Prostate gland (tissue), 2 donors: ENCODE measurements around the gene CRB1. TPM values are rescaled to one million over a fixed set of nuclear protein-coding genes. Genes with fewer than 3 reads are reported as not detected.

Source experiments
- DNase-seq: peaks from one replicate; pipeline ENCODE4 v3.0.0-alpha.2; 2019; ENCODE audit warnings: low spot score
- H3K27ac ChIP-seq, 2 donors: fragments of 200-600 bp; sonication (generic); 2 replicates each; pipeline ENCODE4 v1.5.1; 2017 to 2019
- H3K27me3 ChIP-seq: fragments of 200-600 bp; sonication (generic); replicated peaks from 2 replicates; pipeline ENCODE4 v1.5.1; 2019; ENCODE audit not compliant: insufficient read depth
- H3K36me3 ChIP-seq, 2 donors: fragments of 200-600 bp; sonication (generic); 1 replicate in 1 of 2; 2 replicates in 1 of 2; pipeline versions ENCODE4 v1.5.1 to v1.8.1; 2017 to 2019
- H3K4me1 ChIP-seq: fragments of 200-600 bp; sonication (generic); replicated peaks from 2 replicates; pipeline ENCODE4 v1.5.1; 2019
- H3K4me3 ChIP-seq, 2 donors: fragments of 200-600 bp; sonication (generic); 2 replicates each; pipeline ENCODE4 v1.5.1; 2017 to 2019
- H3K9me3 ChIP-seq: fragments of 200-600 bp; sonication (generic); 2 replicates; pipeline ENCODE4 v1.5.1; 2017
- POLR2A ChIP-seq: fragments of 450-650 bp; IDR thresholded peaks from one replicate; pipeline ENCODE4 v1.6.1; 2016; ENCODE audit warnings: antibody characterized with exemption, mild to moderate bottlenecking
- POLR2AphosphoS5 ChIP-seq: sonication (generic); formaldehyde crosslinking; IDR thresholded peaks from one replicate; pipeline ENCODE4 v1.6.1; 2017; ENCODE audit warnings: antibody characterized with exemption
- WGBS: methylation state at CpG from one replicate; pipeline ENCODE4 v1.1.5; 2018; 5-methylcytosine and 5-hydroxymethylcytosine counted together
- intact Hi-C: fragments of 100-400 bp; cut with DNase I; formaldehyde crosslinking; loops from one replicate; pipeline ENCODE4 v1.14.2; 2022
- total RNA-seq, 2 donors: library from RNA; depleted of rRNA; stranded (reverse); fragments of >200 nt; gene quantifications; one replicate each; pipeline ENCODE4 v1.1.0, GENCODE V29; 2016
- TF ChIP-seq, protein P1 (sequence below), 4 experiments: fragments of 200-600 bp in 2 of 4; fragments of 450-650 bp in 2 of 4; sonication (generic) in 2 of 4; IDR thresholded peaks; 1 replicate in 3 of 4; 2 replicates in 1 of 4; pipeline ENCODE4 v1.5.1; 2016 to 2019; ENCODE audit warnings: antibody characterized with exemption in 4 of 4, mild to moderate bottlenecking in 2 of 4, moderate library complexity in 2 of 4

Gene CRB1
- total RNA-seq: 1 to 10 TPM in 1 of 2 donors, under 1 TPM in 1; 0.32 to 1.0 TPM

DNA sequence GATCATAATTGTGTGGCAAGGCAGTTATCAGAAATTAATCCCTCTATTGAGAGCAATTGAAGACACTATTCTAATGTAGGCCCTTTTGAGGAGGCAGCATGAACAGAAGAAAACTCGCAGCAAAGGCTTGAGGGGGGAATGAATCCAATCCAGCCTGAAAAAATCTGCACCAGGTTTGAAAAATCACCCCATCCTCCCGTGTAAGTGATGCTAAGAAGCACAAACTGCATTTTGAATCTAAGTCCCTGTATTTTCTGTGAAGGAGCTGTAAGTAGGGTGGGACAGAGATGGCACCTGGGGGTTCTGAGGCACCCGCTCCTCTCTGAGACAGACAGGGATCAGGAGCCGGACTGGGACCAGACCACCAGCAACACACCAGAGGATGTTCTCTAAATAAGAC lies at the start of gene CRB1:
CRB1 (plus strand) TSS at position 241 of the 400 bp plus-strand sequence. CDS start 161 bp downstream, outside the sequence.
- TF ChIP-seq POLR2A (no peak), POLR2AphosphoS5 (no peak)
- TF ChIP-seq, protein P1, sequence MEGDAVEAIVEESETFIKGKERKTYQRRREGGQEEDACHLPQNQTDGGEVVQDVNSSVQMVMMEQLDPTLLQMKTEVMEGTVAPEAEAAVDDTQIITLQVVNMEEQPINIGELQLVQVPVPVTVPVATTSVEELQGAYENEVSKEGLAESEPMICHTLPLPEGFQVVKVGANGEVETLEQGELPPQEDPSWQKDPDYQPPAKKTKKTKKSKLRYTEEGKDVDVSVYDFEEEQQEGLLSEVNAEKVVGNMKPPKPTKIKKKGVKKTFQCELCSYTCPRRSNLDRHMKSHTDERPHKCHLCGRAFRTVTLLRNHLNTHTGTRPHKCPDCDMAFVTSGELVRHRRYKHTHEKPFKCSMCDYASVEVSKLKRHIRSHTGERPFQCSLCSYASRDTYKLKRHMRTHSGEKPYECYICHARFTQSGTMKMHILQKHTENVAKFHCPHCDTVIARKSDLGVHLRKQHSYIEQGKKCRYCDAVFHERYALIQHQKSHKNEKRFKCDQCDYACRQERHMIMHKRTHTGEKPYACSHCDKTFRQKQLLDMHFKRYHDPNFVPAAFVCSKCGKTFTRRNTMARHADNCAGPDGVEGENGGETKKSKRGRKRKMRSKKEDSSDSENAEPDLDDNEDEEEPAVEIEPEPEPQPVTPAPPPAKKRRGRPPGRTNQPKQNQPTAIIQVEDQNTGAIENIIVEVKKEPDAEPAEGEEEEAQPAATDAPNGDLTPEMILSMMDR (IDR thresholded peaks at IDR 0.05): no peak
- Histone ChIP-seq H3K9me3 (no peaks in the 10 kb centered on the region), H3K4me3 (no peak within 1 kb of the TSS), H3K4me1 (no peaks in the 10 kb centered on the region), H3K27me3 (no peaks in the 10 kb centered on the region), H3K36me3 (no peaks in the 10 kb centered on the region), H3K27ac (no peak within 1 kb of the TSS)
- 51% methylated on average over 4 of the region's 4 CpGs for WGBS
- no peak for DNase-seq
- intact Hi-C loops: no loop called here

DNA sequence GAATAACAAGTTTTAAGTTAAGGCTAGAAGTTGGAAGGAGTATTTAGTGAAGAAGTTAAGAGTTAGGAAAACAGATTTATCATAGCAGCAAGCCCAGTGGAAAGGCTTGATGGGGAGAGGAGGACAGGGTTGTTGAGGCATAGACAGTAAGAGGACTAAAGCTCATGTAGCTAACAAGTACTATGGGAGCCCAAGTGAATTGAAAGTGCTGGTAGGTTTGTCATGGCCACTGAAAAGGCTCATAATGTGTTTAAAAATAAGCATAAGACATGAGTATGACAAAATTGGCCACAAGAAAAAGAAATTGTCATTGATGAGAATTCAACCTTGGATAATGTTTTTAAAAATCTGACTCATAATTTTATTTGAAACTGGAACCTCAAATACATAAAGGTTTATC lies 49.2 kb upstream of the CRB1 start:
- no peaks in the 10 kb centered on the region for H3K36me3 ChIP-seq
- intact Hi-C loops: no loop called here
- H3K4me1 ChIP-seq: no peaks in the 10 kb centered on the region
- no peak overlapping the region for H3K27ac ChIP-seq
- no peaks in the 10 kb centered on the region for H3K9me3 ChIP-seq
- no peaks in the 10 kb centered on the region for H3K27me3 ChIP-seq
- DNase-seq: no peak
- no peak overlapping the region for H3K4me3 ChIP-seq
- TF ChIP-seq POLR2AphosphoS5: no peak
- TF ChIP-seq, protein P1 (IDR thresholded peaks at IDR 0.05): no peak
- TF ChIP-seq POLR2A: no peak

DNA sequence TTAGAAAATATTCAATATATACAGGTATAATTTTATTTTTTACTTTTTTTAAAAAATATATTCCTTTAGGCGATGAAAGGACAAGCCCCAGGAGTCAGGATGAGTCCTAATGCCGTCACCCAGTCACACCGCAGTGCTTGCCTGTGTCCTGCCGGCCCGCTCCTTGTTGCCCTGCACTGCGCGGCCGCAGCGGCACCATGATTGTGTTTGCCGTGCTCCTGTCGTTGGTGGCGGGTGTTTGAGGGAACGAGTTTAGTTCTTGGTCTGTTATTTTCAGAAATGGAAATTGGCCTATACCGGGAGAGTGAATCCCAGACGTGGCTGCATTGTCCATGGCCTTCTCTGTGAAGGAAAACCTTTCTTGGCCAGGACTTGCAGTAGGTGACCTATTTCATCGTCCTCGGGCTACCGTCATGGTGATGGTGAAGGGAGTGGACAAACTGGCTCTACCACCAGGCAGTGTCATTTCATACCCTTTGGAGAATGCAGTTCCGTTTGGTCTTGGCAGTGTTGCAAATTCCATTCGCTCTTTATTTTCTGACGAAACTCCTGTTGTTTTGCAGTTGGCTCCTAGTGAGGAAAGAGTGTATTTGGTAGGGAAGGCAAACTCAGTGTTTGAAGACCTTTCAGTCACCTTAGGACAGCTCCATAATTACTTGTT lies 45.9 kb upstream of the CRB1 start:
- TF ChIP-seq POLR2A (no peak), POLR2AphosphoS5 (no peak)
- no peaks in the 10 kb centered on the region for H3K4me1 ChIP-seq
- H3K9me3 ChIP-seq: no peaks in the 10 kb centered on the region
- no peak for DNase-seq
- H3K27me3 ChIP-seq: no peaks in the 10 kb centered on the region
- no peaks in the 10 kb centered on the region for H3K36me3 ChIP-seq
- 78% methylated on average over 21 of the region's 21 CpGs for WGBS
- no peak overlapping the region for H3K4me3 ChIP-seq
- no peak overlapping the region for H3K27ac ChIP-seq
- intact Hi-C loops: no loop called here

DNA sequence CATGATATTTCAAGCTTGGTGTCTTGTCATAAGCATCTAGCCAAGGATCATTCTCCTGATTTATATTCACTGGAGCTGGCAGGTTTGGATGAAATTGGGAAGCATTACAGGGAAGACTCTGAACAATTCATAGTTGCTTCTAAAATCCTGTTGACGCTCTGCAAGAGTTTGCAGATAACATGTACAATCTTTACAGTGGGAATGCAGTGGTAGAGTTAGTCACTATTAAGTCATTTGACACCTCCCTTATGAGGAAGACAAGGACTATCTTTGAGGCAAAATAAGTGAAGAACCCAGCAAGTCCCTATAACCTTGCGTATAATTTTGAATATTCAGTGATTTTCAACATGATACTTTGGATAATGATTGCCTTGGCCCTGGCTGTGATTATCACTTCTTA lies 45.3 kb upstream of the CRB1 start:
- WGBS: 95% methylated on average over 2 of the region's 2 CpGs
- TF ChIP-seq, protein P1 (IDR thresholded peaks at IDR 0.05): no peak
- no peak for TF ChIP-seq POLR2AphosphoS5
- TF ChIP-seq POLR2A: no peak
- Histone ChIP-seq H3K4me1 (no peaks in the 10 kb centered on the region), H3K27me3 (no peaks in the 10 kb centered on the region), H3K36me3 (no peaks in the 10 kb centered on the region), H3K27ac (no peak overlapping the region), H3K4me3 (no peak overlapping the region), H3K9me3 (no peaks in the 10 kb centered on the region)
- no peak for DNase-seq
- intact Hi-C loops: no loop called here

DNA sequence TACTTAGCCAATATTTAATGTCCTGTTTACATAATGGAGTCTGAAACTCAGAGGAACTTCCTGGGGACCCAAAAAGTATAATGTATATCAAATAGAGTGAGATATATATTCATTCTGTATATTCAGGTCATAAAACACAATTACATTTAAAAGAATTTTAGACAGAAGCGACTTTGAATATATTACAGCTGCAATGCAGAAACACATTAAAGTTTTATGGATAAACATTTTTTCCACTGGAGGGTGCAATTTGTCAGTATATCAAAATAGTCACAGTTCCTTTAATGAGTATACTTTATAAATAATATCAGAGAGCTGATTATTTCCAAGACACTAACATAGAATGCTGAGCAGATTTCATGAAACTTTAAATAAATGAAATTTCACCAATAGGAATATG lies 43.9 kb upstream of the CRB1 start:
- DNase-seq: no peak
- Histone ChIP-seq H3K4me3 (no peak overlapping the region), H3K27ac (no peak overlapping the region), H3K4me1 (no peaks in the 10 kb centered on the region), H3K36me3 (no peaks in the 10 kb centered on the region), H3K9me3 (no peaks in the 10 kb centered on the region), H3K27me3 (no peaks in the 10 kb centered on the region)
- TF ChIP-seq, protein P1 (IDR thresholded peaks at IDR 0.05): no peak
- TF ChIP-seq POLR2A (no peak), POLR2AphosphoS5 (no peak)
- WGBS: 47% methylated on average over 1 of the region's 1 CpG
- intact Hi-C loops: no loop called here
